HepG2 (cell line): ENCODE data around the gene TRAPPC3. TPM values are rescaled to one million over a fixed set of nuclear protein-coding genes. Genes with fewer than 3 reads are reported as not detected.

ENCODE experiments used
- ARNTL ChIP-seq: sonication (generic); formaldehyde crosslinking; IDR thresholded peaks from 2 replicates; pipeline ENCODE4 v1.4.0; 2020; ENCODE audit warnings: mild to moderate bottlenecking, missing genetic modification reagents
- CHD4 ChIP-seq: fragments of 200-600 bp; sonication (generic); IDR thresholded peaks from 2 replicates; pipeline ENCODE4 v1.7.0; 2017; ENCODE audit warnings: mild to moderate bottlenecking, low read length, borderline replicate concordance
- CREBL2 ChIP-seq: sonication (generic); formaldehyde crosslinking; IDR thresholded peaks from 2 replicates; pipeline ENCODE4 v1.8.1; 2023; ENCODE audit warnings: missing genetic modification reagents, mild to moderate bottlenecking, borderline replicate concordance
- DMAP1 ChIP-seq: IDR thresholded peaks from 2 replicates; pipeline ENCODE4 v1.6.1; 2016
- DR1 ChIP-seq: sonication (generic); formaldehyde crosslinking; IDR thresholded peaks from 2 replicates; pipeline ENCODE4 v1.8.0; 2021; ENCODE audit warnings: mild to moderate bottlenecking, missing genetic modification reagents, inconsistent platforms
- HOXA7 ChIP-seq: sonication (generic); formaldehyde crosslinking; IDR thresholded peaks from 2 replicates; pipeline ENCODE4 v1.8.1; 2022; ENCODE audit warnings: mild to moderate bottlenecking, missing genetic modification reagents, moderate library complexity
- MEIS1 ChIP-seq: sonication (generic); formaldehyde crosslinking; IDR thresholded peaks from 2 replicates; pipeline ENCODE4 v1.9.0; 2021; ENCODE audit warnings: mild to moderate bottlenecking, missing genetic modification reagents, moderate library complexity, borderline replicate concordance
- SAFB2 ChIP-seq: sonication (generic); formaldehyde crosslinking; IDR thresholded peaks from 2 replicates; pipeline ENCODE4 v1.5.1; 2020; ENCODE audit warnings: missing genetic modification reagents, low read depth, mild to moderate bottlenecking, borderline replicate concordance
- SCMH1 ChIP-seq: sonication (generic); formaldehyde crosslinking; IDR thresholded peaks from 2 replicates; pipeline ENCODE4 v1.9.0; 2021; ENCODE audit warnings: missing genetic modification reagents, mild to moderate bottlenecking, borderline replicate concordance
- SMARCE1 ChIP-seq: fragments of 450-650 bp; IDR thresholded peaks from 2 replicates; pipeline ENCODE4 v1.6.1; 2017; ENCODE audit warnings: borderline replicate concordance
- SRSF4 ChIP-seq: fragments of 200-400 bp; formaldehyde crosslinking; IDR thresholded peaks from one replicate; pipeline ENCODE4 v1.6.1; 2018; ENCODE audit warnings: mild to moderate bottlenecking, low read depth, low read length, moderate library complexity; ENCODE audit not compliant: poor library complexity, severe bottlenecking
- TFDP1 ChIP-seq: IDR thresholded peaks from 2 replicates; pipeline ENCODE4 v1.6.1; 2016; ENCODE audit warnings: missing compliant biosample characterization, missing genetic modification reagents, borderline replicate concordance
- ZC3H13 ChIP-seq: sonication (generic); formaldehyde crosslinking; IDR thresholded peaks from 2 replicates; pipeline ENCODE4 v1.8.1; 2023; ENCODE audit warnings: mild to moderate bottlenecking, missing genetic modification reagents, moderate library complexity
- ZFP90 ChIP-seq: sonication (generic); formaldehyde crosslinking; IDR thresholded peaks from 2 replicates; pipeline ENCODE4 v1.8.0; 2022; ENCODE audit warnings: missing genetic modification reagents, mild to moderate bottlenecking, inconsistent platforms, borderline replicate concordance
- ZNF160 ChIP-seq: sonication (generic); formaldehyde crosslinking; IDR thresholded peaks from 2 replicates; pipeline ENCODE4 v1.8.0; 2022; ENCODE audit warnings: mild to moderate bottlenecking, inconsistent platforms, missing genetic modification reagents
- ZNF652 ChIP-seq: IDR thresholded peaks from 2 replicates; pipeline ENCODE4 v1.6.1; 2016; ENCODE audit warnings: low read depth, borderline replicate concordance
- ZNF672 ChIP-seq: sonication (generic); formaldehyde crosslinking; IDR thresholded peaks from 2 replicates; pipeline ENCODE4 v1.8.1; 2022; ENCODE audit warnings: missing genetic modification reagents
- polyA plus RNA-seq, 8 experiments: library from polyadenylated mRNA; depleted of rRNA in 3 of 8; stranded (reverse) in 7 of 8; unstranded in 1 of 8; fragments of >200 nt; fragmentation: Illumina TruSeq in 4 of 8; extraction: Trizol in 4 of 8; gene quantifications; 2 replicates each; pipeline versions ENCODE4 v1.2.1 to v1.2.3, GENCODE V29; 2011 to 2016; ENCODE audit warnings: low read depth in 4 of 8, missing spikeins in 1 of 8, mixed read lengths in 1 of 8; ENCODE audit not compliant: insufficient read depth in 1 of 8
- total RNA-seq, 5 experiments: library from RNA; depleted of rRNA; stranded (reverse); fragments of >200 nt; fragmentation: Illumina TruSeq; extraction: Trizol; gene quantifications; 2 replicates each; pipeline ENCODE4 v1.2.3, GENCODE V29; 2016; ENCODE audit warnings: low read depth in 1 of 5
- TF ChIP-seq, protein P1 (sequence below): sonication (generic); formaldehyde crosslinking; IDR thresholded peaks from 2 replicates; pipeline ENCODE4 v1.8.1; 2023; ENCODE audit warnings: mild to moderate bottlenecking, inconsistent platforms, moderate library complexity, missing genetic modification reagents, borderline replicate concordance
- TF ChIP-seq, protein P2 (sequence below): sonication (generic); formaldehyde crosslinking; IDR thresholded peaks from 2 replicates; pipeline ENCODE4 v1.8.1; 2023; ENCODE audit warnings: mild to moderate bottlenecking, missing genetic modification reagents, borderline replicate concordance
- TF ChIP-seq, protein P3 (sequence below): sonication (generic); formaldehyde crosslinking; IDR thresholded peaks from 2 replicates; pipeline ENCODE4 v1.4.0; 2020; ENCODE audit warnings: missing genetic modification reagents
- TF ChIP-seq, protein P4 (sequence below): sonication (generic); formaldehyde crosslinking; IDR thresholded peaks from 2 replicates; pipeline ENCODE4 v1.5.0; 2020; ENCODE audit warnings: mild to moderate bottlenecking, missing genetic modification reagents

Gene TRAPPC3
- total and polyA plus RNA-seq, 2 of the 13 experiments (the other 11 are each of a cell fraction or from before 2014, with no cell fraction given) = 53.7 to 62.4 TPM

DNA sequence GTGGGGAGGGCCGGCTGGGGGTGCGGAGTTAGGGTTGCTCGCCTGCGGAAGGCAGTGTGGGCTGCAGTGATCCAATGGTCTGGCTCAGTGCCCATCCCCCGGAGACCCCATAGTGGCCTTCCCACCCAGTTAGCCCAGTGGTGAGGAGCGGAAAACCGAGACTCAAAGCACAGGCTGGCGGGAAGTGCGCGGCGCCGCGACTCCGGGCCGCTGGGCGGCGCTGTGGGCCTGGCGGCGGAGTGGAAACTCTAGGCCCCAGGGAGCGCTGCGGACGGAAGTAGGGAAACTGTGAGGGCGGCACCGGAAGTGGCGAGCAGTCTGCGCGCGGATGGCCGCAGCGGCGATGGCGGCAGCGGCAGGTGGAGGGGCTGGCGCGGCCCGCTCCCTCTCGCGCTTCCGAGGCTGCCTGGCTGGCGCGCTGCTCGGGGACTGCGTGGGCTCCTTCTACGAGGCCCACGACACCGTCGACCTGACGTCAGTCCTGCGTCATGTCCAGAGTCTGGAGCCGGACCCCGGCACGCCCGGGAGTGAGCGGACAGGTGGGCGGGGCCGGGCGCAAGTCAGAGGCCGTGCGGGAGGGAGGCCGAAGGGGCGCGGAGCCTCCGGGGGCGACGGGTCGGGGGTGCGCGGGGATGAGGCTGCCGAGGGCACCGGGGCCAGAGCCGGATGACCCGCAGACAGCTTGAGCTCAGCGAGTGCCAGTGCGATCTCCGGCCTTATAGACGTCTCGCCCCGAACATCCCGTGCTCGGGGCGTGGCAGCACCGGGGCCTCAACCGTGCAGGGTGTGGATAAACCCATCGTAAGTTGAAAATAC is 60.5 kb downstream of the TRAPPC3 start, which contains the start of gene ADPRS (continued):
- TF ChIP-seq, protein P1, sequence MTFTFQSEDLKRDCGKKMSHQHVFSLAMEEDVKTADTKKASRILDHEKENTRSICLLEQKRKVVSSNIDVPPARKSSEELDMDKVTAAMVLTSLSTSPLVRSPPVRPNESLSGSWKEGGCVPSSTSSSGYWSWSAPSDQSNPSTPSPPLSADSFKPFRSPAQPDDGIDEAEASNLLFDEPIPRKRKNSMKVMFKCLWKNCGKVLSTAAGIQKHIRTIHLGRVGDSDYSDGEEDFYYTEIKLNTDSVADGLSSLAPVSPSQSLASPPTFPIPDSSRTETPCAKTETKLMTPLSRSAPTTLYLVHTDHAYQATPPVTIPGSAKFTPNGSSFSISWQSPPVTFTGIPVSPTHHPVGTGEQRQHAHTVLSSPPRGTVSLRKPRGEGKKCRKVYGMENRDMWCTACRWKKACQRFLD = peak; percentile 80; the same call in 1 of the 2 replicates
- TF ChIP-seq ZNF160 (CRISPR knock-in tag) = peak; percentile 39
- no peak for TF ChIP-seq CHD4
- no peak for TF ChIP-seq SRSF4
- TF ChIP-seq DR1 = peak; percentile 87
- TF ChIP-seq, protein P2, sequence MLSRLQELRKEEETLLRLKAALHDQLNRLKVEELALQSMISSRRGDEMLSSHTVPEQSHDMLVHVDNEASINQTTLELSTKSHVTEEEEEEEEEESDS = no peak; the same call in 1 of the 2 replicates
- peak; percentile 81; the same call in 1 of the 2 replicates for TF ChIP-seq TFDP1 (CRISPR knock-in tag)
- peak; percentile 75; the same call in 1 of the 2 replicates for TF ChIP-seq ZFP90 (CRISPR knock-in tag)
- TF ChIP-seq, protein P3, sequence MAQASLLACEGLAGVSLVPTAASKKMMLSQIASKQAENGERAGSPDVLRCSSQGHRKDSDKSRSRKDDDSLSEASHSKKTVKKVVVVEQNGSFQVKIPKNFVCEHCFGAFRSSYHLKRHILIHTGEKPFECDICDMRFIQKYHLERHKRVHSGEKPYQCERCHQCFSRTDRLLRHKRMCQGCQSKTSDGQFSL (CRISPR knock-in tag) = peak; percentile 85
- peak; percentile 89 for TF ChIP-seq DMAP1
- no peak for TF ChIP-seq SMARCE1
- TF ChIP-seq SCMH1 (CRISPR knock-in tag) = no peak
- peak; percentile 81; the same call in 1 of the 2 replicates for TF ChIP-seq ZC3H13
- peak; percentile 73 for TF ChIP-seq ARNTL (CRISPR knock-in tag)
- peak; percentile 88; the same call in 1 of the 2 replicates for TF ChIP-seq ZNF672 (CRISPR knock-in tag)
- TF ChIP-seq HOXA7 = no peak
- TF ChIP-seq, protein P4, sequence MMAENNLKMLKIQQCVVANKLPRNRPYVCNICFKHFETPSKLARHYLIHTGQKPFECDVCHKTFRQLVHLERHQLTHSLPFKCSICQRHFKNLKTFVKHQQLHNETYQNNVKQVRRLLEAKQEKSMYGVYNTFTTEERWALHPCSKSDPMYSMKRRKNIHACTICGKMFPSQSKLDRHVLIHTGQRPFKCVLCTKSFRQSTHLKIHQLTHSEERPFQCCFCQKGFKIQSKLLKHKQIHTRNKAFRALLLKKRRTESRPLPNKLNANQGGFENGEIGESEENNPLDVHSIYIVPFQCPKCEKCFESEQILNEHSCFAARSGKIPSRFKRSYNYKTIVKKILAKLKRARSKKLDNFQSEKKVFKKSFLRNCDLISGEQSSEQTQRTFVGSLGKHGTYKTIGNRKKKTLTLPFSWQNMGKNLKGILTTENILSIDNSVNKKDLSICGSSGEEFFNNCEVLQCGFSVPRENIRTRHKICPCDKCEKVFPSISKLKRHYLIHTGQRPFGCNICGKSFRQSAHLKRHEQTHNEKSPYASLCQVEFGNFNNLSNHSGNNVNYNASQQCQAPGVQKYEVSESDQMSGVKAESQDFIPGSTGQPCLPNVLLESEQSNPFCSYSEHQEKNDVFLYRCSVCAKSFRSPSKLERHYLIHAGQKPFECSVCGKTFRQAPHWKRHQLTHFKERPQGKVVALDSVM (CRISPR knock-in tag) = peak; percentile 97
- no peak for TF ChIP-seq ZNF652
- peak; percentile 40; the same call in 1 of the 2 replicates for TF ChIP-seq MEIS1 (CRISPR knock-in tag)
- TF ChIP-seq SAFB2 (CRISPR knock-in tag) = peak; percentile 97
- TF ChIP-seq CREBL2 (CRISPR knock-in tag) = peak; percentile 47; the same call in 1 of the 2 replicates
